ENCODE results near the gene HEMGN. TPM values are rescaled to one million over a fixed set of nuclear protein-coding genes. Genes with fewer than 3 reads are reported as not detected.
A peak's percentile ranks its signal among the peaks of the same experiment; 100 is the strongest.

The HEMGN gene
- total RNA-seq, 1 experiment from 2014 or later = not detected

DNA sequence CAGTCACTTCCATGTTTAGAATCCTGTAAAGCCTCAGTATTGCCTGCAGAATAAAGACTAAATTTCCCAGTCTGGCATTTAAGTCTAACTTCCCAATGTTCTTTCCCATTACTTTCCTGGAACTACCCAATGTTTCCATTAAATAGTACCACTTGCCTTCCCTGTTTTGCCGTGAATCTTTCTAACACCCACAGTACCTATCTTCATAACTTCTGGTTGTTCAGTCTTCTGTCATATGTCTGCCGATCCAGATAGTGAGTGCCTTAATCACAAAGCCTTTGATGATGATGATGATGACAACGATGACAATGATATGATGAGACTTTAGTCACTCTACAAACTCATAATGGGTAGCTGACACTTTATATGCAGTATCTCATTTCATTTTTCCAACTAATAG, 6.6 kb upstream of the HEMGN start:
- H3K36me3 ChIP-seq (ENCODE audit: insufficient read depth, low read length) = no peaks in the 10 kb centered on the region

DNA sequence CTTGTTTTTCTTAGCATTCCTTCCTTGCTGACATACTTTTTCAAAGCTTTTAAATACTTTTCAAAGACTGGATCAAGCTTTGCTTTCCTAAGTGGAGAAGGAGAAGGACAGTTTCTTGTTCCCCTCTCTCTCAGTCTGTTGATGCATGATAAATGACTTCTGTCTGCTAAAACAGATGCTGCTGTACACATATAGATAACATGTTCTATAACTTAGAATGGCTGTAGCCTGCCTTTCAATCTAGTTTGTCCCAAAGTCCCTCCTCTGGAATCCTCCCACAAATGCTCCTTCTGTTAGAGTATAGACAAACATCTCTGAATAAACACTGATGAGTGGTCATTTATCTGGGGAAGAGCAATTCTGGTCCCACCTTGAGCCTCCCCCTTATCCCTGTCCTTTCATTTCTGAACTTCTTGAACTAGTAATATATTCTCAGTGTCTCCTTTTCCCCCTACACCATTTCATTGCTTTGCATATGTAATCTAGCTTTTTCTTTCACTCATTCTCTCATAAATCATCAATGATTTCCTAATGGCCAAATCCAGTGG, 5.4 kb upstream of the HEMGN start:
- Histone ChIP-seq H3K4me1 (ENCODE audit: low read length) (peaks cover 3% of the 10 kb centered on the region), H3K4me3 (ENCODE audit: low read length) (no peak overlapping the region), H3K79me2 (ENCODE audit: low read length) (no peaks in the 10 kb centered on the region), H3K36me3 (ENCODE audit: insufficient read depth, low read length) (no peaks in the 10 kb centered on the region), H3K9me2 (replicated peaks; ENCODE audit: insufficient read depth, low read length) (no peaks in the 10 kb centered on the region), H4K20me1 (ENCODE audit: insufficient read depth, low read depth, low read length) (no peaks in the 10 kb centered on the region), H3K4me2 (ENCODE audit: low read depth, low read length, poor library complexity, severe bottlenecking) (no peak overlapping the region), H2AFZ (ENCODE audit: low read length) (no peak overlapping the region), H3K9me3 (ENCODE audit: low read length) (no peaks in the 10 kb centered on the region), H3K27ac (ENCODE audit: low read length) (no peak overlapping the region), H3K9ac (ENCODE audit: low read length) (no peak overlapping the region), H3K27me3 (ENCODE audit: low read length) (no peaks in the 10 kb centered on the region)
- DNase-seq = no peak

More for the DNA sequence above, 6.6 kb upstream of the HEMGN start:
- H2AFZ ChIP-seq (ENCODE audit: low read length) = no peak overlapping the region
- H3K79me2 ChIP-seq (ENCODE audit: low read length) = no peaks in the 10 kb centered on the region
- H3K9me2 ChIP-seq (replicated peaks; ENCODE audit: insufficient read depth, low read length) = no peaks in the 10 kb centered on the region
- DNase-seq = no peak
- no peaks in the 10 kb centered on the region for H4K20me1 ChIP-seq (ENCODE audit: insufficient read depth, low read depth, low read length)
- no peaks in the 10 kb centered on the region for H3K9me3 ChIP-seq (ENCODE audit: low read length)
- no peak overlapping the region for H3K9ac ChIP-seq (ENCODE audit: low read length)
- H3K4me2 ChIP-seq (ENCODE audit: low read depth, low read length, poor library complexity, severe bottlenecking) = no peak overlapping the region
- H3K27me3 ChIP-seq (ENCODE audit: low read length) = no peaks in the 10 kb centered on the region
- no peaks in the 10 kb centered on the region for H3K4me1 ChIP-seq (ENCODE audit: low read length)
- H3K27ac ChIP-seq (ENCODE audit: low read length) = no peak overlapping the region
- H3K4me3 ChIP-seq (ENCODE audit: low read length) = no peak overlapping the region

DNA sequence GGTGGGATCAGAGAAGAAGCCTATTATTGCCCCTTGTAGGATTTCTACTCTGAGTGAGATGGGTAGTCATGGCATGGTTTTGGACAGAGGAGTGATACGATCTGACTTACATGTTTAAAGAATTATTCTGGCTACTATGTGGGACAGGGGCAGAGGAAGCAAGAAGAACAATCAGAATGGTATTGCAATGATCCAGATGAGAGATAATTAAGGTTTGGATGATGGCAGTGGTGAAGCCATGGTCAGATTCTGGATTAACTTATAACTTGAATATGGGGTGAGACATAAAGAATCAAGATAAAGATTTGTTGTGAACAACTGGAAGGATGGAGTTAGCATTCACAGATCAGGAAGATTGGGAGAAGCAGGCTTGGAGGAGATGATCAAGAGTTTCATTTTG, 3.4 kb upstream of the HEMGN start:
- Histone ChIP-seq H3K9ac (ENCODE audit: low read length) (no peak overlapping the region), H2AFZ (ENCODE audit: low read length) (no peak overlapping the region), H3K4me3 (ENCODE audit: low read length) (no peak overlapping the region), H3K4me2 (ENCODE audit: low read depth, low read length, poor library complexity, severe bottlenecking) (no peak overlapping the region), H3K9me2 (replicated peaks; ENCODE audit: insufficient read depth, low read length) (no peaks in the 10 kb centered on the region), H3K27me3 (ENCODE audit: low read length) (no peaks in the 10 kb centered on the region), H3K9me3 (ENCODE audit: low read length) (no peaks in the 10 kb centered on the region), H3K27ac (ENCODE audit: low read length) (no peak overlapping the region), H4K20me1 (ENCODE audit: insufficient read depth, low read depth, low read length) (no peaks in the 10 kb centered on the region), H3K36me3 (ENCODE audit: insufficient read depth, low read length) (no peaks in the 10 kb centered on the region), H3K79me2 (ENCODE audit: low read length) (no peaks in the 10 kb centered on the region), H3K4me1 (ENCODE audit: low read length) (peaks cover 12% of the 10 kb centered on the region)
- DNase-seq = no peak

GRCh38 chr9:97940741-97941140, 2.8 kb upstream of the HEMGN start:
- Histone ChIP-seq H3K36me3 (ENCODE audit: insufficient read depth, low read length) (no peaks in the 10 kb centered on the region), H3K27ac (ENCODE audit: low read length) (no peak overlapping the region), H3K9me3 (ENCODE audit: low read length) (no peaks in the 10 kb centered on the region), H3K9ac (ENCODE audit: low read length) (no peak overlapping the region), H3K9me2 (replicated peaks; ENCODE audit: insufficient read depth, low read length) (no peaks in the 10 kb centered on the region), H3K27me3 (ENCODE audit: low read length) (no peaks in the 10 kb centered on the region), H3K4me2 (ENCODE audit: low read depth, low read length, poor library complexity, severe bottlenecking) (no peak overlapping the region), H4K20me1 (ENCODE audit: insufficient read depth, low read depth, low read length) (no peaks in the 10 kb centered on the region), H2AFZ (ENCODE audit: low read length) (no peak overlapping the region), H3K4me1 (ENCODE audit: low read length) (peaks cover 17% of the 10 kb centered on the region), H3K79me2 (ENCODE audit: low read length) (no peaks in the 10 kb centered on the region), H3K4me3 (ENCODE audit: low read length) (no peak overlapping the region)
- DNase-seq = no peak

DNA sequence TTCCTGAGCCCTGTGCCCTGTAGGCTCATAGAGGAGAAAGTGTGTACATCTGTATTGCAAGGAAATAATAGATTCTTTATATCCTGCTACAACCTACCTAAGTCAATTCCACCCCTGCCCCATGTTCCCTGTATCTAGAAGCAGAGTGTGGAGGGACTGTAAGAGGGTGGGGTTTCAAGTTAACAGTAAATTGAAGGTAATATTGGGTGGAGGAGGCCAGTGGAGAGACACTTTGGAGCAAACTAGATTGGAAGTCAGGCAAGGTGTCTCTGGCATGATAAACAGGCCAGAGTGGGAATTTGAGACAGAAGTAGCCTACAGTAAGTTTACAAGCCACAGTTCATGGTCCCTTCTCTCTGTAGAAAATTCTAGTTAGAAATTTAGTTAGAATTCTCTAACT, 2.3 kb upstream of the HEMGN start:
- H3K4me2 ChIP-seq (ENCODE audit: low read depth, low read length, poor library complexity, severe bottlenecking) = no peak overlapping the region
- no peaks in the 10 kb centered on the region for H3K79me2 ChIP-seq (ENCODE audit: low read length)
- no peak for DNase-seq
- H2AFZ ChIP-seq (ENCODE audit: low read length) = no peak overlapping the region
- H4K20me1 ChIP-seq (ENCODE audit: insufficient read depth, low read depth, low read length) = no peaks in the 10 kb centered on the region
- no peaks in the 10 kb centered on the region for H3K9me2 ChIP-seq (replicated peaks; ENCODE audit: insufficient read depth, low read length)
- H3K36me3 ChIP-seq (ENCODE audit: insufficient read depth, low read length) = no peaks in the 10 kb centered on the region
- H3K27ac ChIP-seq (ENCODE audit: low read length) = no peak overlapping the region
- no peak overlapping the region for H3K4me3 ChIP-seq (ENCODE audit: low read length)
- H3K9ac ChIP-seq (ENCODE audit: low read length) = no peak overlapping the region
- H3K9me3 ChIP-seq (ENCODE audit: low read length) = no peaks in the 10 kb centered on the region
- H3K4me1 ChIP-seq (ENCODE audit: low read length) = peaks cover 22% of the 10 kb centered on the region
- no peaks in the 10 kb centered on the region for H3K27me3 ChIP-seq (ENCODE audit: low read length)

GRCh38 chr9:97936998-97937397, 974 bp downstream of the HEMGN start:
- H3K27ac ChIP-seq (ENCODE audit: low read length) = no peak overlapping the region

DNA sequence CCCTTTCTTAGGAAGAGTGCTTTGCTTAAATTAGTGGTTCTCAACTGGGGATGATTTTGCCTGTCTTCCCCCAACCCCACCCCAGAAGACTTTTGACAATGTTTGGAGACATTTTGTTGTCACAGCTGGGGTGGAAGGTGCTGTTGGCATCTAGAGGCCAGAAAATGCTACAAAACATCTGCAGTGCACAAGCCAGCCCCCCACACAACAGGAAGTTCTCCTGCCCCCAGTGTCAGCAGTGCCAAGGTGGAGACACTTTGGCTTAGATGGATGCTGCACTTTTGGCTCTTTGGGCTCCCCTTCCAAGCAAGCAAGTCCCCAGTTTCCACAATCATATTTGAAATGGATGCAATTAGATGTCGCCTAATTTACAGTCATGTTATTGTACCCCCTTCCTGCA, 2.7 kb downstream of the HEMGN start:
- Histone ChIP-seq H3K79me2 (ENCODE audit: low read length) (no peaks in the 10 kb centered on the region), H3K9ac (ENCODE audit: low read length) (peak overlapping the region; percentile 31), H3K9me2 (replicated peaks; ENCODE audit: insufficient read depth, low read length) (no peaks in the 10 kb centered on the region), H3K9me3 (ENCODE audit: low read length) (no peaks in the 10 kb centered on the region), H2AFZ (ENCODE audit: low read length) (peak overlapping the region; percentile 50; the same call in 1 of the 2 replicates), H3K36me3 (ENCODE audit: insufficient read depth, low read length) (no peaks in the 10 kb centered on the region), H3K4me2 (ENCODE audit: low read depth, low read length, poor library complexity, severe bottlenecking) (peak overlapping the region; percentile 56), H3K27me3 (ENCODE audit: low read length) (no peaks in the 10 kb centered on the region), H4K20me1 (ENCODE audit: insufficient read depth, low read depth, low read length) (no peaks in the 10 kb centered on the region), H3K4me3 (ENCODE audit: low read length) (peak overlapping the region; percentile 40; the same call in 1 of the 2 replicates), H3K4me1 (ENCODE audit: low read length) (peaks cover 38% of the 10 kb centered on the region), H3K27ac (ENCODE audit: low read length) (no peak overlapping the region)
- DNase-seq = no peak

More at GRCh38 chr9:97936998-97937397, 974 bp downstream of the HEMGN start:
- Histone ChIP-seq H3K9me3 (ENCODE audit: low read length) (no peaks in the 10 kb centered on the region), H3K27me3 (ENCODE audit: low read length) (no peaks in the 10 kb centered on the region), H2AFZ (ENCODE audit: low read length) (no peak overlapping the region), H3K4me1 (ENCODE audit: low read length) (peaks cover 31% of the 10 kb centered on the region), H3K9ac (ENCODE audit: low read length) (no peak overlapping the region), H3K4me2 (ENCODE audit: low read depth, low read length, poor library complexity, severe bottlenecking) (no peak overlapping the region), H4K20me1 (ENCODE audit: insufficient read depth, low read depth, low read length) (no peaks in the 10 kb centered on the region), H3K36me3 (ENCODE audit: insufficient read depth, low read length) (no peaks in the 10 kb centered on the region), H3K9me2 (replicated peaks; ENCODE audit: insufficient read depth, low read length) (no peaks in the 10 kb centered on the region), H3K4me3 (ENCODE audit: low read length) (no peak overlapping the region), H3K79me2 (ENCODE audit: low read length) (no peaks in the 10 kb centered on the region)
- DNase-seq = no peak

DNA sequence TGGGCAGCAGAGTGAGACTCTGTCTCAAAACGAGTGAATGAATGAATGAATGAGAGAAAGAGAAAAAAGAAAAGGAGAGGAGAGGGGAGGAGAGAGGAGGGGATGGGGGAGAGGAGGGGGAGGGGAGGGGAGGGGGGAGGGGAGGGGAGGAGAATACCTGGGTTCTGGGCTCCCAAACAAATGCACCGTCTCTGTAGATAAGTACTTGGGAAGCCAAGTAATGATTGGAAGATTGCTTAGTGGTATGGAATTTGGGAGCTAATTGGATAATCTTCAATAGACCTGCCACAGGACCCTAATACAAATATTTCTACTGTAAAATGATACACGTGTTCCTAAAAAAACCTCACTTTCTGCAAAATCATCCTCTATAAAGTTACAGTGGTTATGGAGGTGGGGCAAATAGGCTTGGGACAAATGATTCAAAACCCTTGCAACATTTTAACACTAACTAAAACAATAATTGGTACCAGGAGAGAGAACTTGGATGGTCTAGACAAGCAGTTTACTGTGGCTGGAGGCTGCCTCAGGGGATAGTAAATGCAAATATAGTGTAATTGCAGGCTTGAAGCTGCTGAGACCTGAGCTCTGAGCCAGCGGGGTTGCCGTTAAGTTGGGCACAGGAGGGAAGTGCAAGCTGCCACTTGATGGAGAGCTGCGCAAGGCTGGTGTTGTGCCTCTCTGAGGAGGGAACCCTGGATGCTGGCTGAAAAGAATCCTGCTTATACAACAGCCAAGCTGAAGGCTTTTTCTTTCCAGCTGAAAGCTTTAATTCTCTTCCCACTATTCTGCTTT, 3.5 kb downstream of the HEMGN start:
- Histone ChIP-seq H3K4me3 (ENCODE audit: low read length) (peak overlapping the region; percentile 40; the same call in 1 of the 2 replicates), H3K79me2 (ENCODE audit: low read length) (no peaks in the 10 kb centered on the region), H2AFZ (ENCODE audit: low read length) (peak overlapping the region; percentile 50; the same call in 1 of the 2 replicates), H3K4me2 (ENCODE audit: low read depth, low read length, poor library complexity, severe bottlenecking) (peak overlapping the region; percentile 56), H4K20me1 (ENCODE audit: insufficient read depth, low read depth, low read length) (no peaks in the 10 kb centered on the region), H3K27ac (ENCODE audit: low read length) (no peak overlapping the region), H3K9me2 (replicated peaks; ENCODE audit: insufficient read depth, low read length) (no peaks in the 10 kb centered on the region), H3K27me3 (ENCODE audit: low read length) (no peaks in the 10 kb centered on the region), H3K9me3 (ENCODE audit: low read length) (no peaks in the 10 kb centered on the region), H3K9ac (ENCODE audit: low read length) (peak overlapping the region; percentile 31), H3K4me1 (ENCODE audit: low read length) (peaks cover 38% of the 10 kb centered on the region), H3K36me3 (ENCODE audit: insufficient read depth, low read length) (no peaks in the 10 kb centered on the region)
- peak; percentile 80 for DNase-seq
